ENCODE data around the gene CALD1.

CALD1 gene, protein sequence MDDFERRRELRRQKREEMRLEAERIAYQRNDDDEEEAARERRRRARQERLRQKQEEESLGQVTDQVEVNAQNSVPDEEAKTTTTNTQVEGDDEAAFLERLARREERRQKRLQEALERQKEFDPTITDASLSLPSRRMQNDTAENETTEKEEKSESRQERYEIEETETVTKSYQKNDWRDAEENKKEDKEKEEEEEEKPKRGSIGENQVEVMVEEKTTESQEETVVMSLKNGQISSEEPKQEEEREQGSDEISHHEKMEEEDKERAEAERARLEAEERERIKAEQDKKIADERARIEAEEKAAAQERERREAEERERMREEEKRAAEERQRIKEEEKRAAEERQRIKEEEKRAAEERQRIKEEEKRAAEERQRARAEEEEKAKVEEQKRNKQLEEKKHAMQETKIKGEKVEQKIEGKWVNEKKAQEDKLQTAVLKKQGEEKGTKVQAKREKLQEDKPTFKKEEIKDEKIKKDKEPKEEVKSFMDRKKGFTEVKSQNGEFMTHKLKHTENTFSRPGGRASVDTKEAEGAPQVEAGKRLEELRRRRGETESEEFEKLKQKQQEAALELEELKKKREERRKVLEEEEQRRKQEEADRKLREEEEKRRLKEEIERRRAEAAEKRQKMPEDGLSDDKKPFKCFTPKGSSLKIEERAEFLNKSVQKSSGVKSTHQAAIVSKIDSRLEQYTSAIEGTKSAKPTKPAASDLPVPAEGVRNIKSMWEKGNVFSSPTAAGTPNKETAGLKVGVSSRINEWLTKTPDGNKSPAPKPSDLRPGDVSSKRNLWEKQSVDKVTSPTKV

DNA sequence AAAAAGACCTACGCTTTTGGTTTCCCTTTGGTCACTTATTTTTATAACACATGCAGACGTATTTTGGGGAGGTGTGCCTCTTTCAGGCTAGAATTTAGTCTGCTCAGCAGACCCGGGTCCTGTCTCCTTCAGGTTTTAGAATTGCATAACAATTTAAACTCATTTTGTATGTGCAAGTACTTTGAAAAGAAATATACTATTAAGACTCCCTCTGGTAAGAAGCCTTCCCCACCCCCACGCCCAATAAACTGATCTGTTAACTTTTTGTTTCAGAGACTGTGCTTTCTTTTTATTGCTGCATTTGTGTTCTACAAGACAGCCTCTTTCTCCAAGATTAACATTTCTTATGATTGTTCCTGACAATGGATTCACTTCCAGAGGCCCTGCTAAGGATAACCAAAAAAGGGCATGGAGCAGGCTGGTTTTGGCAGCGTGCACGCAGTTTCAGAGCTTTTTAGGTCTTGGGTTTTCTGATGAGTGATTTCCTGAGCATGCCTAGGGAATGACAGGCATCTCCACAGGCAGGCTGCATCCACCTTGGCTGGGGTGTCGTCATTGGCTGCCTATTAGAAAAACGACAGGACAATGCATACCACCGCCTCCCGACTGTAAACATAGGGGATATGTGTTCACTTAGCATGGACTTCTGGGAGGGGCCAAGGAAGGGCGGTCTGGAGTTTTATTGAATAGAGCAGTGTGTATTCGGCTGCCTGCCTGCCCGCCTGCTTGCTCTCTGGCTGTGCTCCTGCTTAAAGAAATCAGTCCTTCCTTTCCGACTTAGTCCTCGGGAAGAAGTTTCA is at the start of gene CALD1:
Gene CALD1 (plus strand): TSS at position 694 of the 800 bp plus-strand sequence. CDS start 88,100 bp downstream, outside the sequence.
- intact Hi-C loops (cut with DNase I): no loop called here
- DNase-seq: peak in 41 of 42 donors; percentile 16 to 72 (median 42)

DNA sequence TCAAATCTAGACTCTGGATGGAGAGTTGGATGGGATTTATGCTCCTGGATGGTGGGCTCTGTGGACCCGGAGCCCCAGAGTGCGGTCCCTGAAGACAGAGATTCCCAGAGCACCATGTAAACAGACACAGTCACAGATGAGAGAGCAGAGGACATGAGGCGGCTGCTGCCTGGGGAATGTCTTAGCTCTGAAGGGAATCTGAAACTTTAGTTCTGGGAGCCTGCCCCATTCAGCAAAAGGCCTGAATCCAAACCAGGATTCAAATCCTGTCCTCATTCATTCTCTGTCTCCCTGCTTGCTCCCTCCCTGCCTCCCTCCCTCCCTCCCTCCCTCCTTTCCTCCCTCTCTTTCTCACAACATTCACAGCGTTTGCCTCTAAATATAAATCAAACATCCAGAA is 49.5 kb upstream of the CALD1 start:
- intact Hi-C loops (cut with DNase I): no loop called here
- DNase-seq: no peak

DNA sequence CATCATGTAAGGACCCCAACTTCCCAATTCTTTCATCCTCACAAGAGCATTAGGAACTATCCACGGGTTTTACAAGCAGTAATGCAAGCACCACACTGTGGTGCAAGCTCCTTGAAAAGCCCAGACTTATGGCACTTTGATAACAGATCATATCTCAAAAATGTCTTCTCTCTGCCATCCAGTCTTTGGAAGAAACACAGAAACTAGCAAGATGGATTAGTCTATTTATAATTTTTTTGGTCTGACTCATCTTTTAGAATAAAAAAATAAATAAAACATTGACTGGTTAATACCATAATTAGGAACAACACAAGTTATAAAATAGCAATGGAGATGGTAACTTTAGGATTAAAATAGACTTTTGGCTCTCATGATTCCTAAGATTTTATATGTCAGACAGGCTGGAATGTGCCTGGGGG is 49.0 kb upstream of the CALD1 start:
- no peak for DNase-seq
- intact Hi-C loops (cut with DNase I): no loop called here

DNA sequence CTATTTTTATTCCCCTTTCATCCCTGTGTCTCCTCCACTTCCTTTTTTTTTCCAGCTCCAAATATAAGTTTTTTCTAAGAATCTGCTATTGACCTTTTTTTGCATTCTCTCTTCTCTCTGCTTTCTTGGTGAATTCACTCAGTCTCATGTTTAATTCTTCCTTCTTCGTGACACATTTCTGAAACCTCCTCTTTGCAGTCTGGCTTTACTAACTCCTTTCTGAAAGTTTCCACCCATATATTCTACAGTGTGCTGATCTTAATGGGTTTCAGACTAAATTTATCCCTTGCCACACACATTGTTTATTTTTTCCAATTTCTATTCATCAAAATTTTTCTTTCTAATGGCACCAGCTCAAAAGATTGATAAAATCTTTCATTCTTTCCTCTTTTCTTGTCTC is 47.8 kb upstream of the CALD1 start:
- DNase-seq: no peak
- intact Hi-C loops (cut with DNase I): no loop called here

DNA sequence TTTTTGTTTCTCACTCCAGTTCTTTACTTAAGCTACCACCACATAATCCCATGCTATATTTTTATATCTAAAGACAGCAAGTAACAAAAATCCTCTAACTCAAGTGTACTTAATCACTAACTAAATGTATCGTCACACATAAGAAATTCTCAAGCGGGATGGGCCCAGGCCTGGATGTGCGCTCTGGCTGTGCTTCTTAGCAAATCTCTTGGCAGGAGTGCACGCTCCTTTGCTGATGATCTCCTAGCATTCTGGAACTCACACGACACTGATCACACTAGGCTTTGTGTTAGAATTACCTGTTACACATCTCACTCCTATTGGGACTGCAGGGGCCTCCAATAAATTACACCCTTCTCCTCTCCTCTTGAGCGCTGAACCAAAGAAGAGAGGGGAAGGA is 46.7 kb upstream of the CALD1 start:
- DNase-seq: no peak
- intact Hi-C loops (cut with DNase I): no loop called here

GRCh38 chr7:134736381-134736780 is 43.1 kb upstream of the CALD1 start:
- intact Hi-C loops (cut with DNase I): no loop called here

DNA sequence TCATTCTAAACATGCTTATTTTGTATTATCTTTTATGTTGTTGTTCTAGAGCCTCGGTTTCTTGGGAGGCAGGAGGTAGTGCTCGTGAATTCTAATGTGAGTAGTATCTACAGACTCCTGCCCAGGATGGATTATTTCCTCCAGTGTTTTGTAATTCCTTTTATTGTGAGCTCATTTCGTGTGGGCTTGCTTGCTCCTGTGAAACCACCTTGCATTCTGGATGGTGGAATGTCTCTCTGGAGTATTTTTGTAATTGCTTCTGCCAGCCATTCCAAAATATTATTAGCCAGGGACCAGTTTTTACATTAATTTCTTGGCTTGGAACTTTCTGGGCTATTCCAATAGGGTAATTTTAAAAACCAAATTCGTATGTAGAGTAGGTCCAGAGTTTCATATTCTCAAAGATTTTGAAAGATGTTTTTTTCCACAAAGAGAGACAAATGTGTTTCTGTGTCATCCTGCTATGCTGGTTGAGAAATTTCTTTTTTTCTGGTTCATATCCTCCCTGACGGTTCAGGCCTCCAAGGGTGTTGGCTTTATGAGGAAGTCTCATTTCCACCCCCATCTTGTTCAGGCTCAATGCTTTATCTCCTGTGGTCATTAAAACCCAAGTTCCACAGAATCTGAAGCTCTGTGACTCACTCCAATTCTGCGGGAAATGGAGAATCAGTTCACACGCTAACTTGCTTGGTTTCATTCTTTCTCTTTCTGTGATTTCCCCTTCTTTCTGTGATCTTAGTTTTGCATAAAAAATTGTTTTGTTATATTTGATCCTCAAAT is 41.7 kb upstream of the CALD1 start:
- no peak for DNase-seq
- intact Hi-C loops (cut with DNase I): no loop called here

More at GRCh38 chr7:134736381-134736780, 43.1 kb upstream of the CALD1 start:
- DNase-seq: no peak

GRCh38 chr7:134739362-134739761 is 40.1 kb upstream of the CALD1 start:
- DNase-seq: no peak
- intact Hi-C loops (cut with DNase I): no loop called here

- intact Hi-C loops (cut with DNase I): no loop called here
- no peak for DNase-seq
Measured at GRCh38 chr7:134740376-134740775, 39.1 kb upstream of the CALD1 start.

GRCh38 chr7:134741907-134742635 is 37.4 kb upstream of the CALD1 start:
- DNase-seq: no peak
- intact Hi-C loops (cut with DNase I): no loop called here

DNA sequence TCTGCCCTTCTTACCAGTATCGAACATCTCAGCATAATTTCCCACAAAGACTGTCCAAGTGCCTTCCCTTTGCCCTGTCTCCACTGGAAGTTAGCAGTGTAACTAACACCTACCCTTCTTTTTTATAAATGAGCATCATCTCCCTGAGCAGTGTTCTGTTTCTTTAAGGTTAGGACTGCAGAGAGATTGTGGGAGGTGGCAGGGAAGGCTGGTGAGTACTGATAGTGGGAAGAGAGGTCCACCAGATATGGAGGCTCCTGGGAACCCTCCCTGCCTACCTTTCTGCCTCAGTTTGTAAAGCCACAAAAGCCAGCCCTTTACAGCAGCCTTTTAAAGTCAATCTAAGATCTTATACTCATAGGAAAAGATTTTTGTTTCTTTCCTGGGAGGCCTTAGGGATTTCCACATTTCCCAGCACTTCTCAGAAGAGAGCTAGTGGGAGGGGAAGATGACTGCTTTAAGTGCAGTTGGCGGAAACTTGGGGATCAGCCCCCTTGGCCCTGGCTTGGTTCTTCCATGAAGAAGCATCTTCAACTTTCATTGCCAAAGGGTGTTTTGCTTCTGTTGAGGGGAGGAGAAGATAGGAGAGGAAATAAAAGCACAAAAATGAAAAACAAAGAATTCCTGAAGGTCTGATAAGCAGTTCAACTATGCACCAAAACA is 36.6 kb upstream of the CALD1 start:
- DNase-seq: no peak
- intact Hi-C loops (cut with DNase I): no loop called here

DNA sequence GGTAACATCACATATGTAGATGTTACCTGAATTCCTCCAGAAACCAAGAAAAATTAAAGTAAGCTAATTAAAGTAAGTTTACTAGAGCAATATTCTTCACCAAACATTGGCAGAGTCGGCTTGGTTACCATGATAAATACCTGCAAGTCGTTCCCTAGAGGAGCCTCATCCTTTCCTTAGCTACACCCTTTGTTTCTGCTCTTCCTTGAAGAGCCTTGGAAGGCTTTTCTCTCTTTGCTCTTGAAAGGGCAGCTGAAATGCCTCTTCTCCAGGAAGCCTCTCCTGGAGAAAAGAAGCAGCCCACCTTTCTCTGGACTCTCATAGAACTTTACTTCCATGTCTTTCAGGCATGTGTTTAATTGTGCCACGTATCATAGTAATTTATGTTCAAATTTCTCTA is 34.9 kb upstream of the CALD1 start:
- intact Hi-C loops (cut with DNase I): no loop called here
- DNase-seq: no peak

- DNase-seq: no peak
- intact Hi-C loops (cut with DNase I): no loop called here
Measured at GRCh38 chr7:134747326-134747725, 32.1 kb upstream of the CALD1 start.

GRCh38 chr7:134750083-134751062 is 29.1 kb upstream of the CALD1 start:
- intact Hi-C loops (cut with DNase I): loop anchor here (5.0 kb wide), 1 partner anchor 58 kb away; no protein-coding TSS in a partner anchor

DNA sequence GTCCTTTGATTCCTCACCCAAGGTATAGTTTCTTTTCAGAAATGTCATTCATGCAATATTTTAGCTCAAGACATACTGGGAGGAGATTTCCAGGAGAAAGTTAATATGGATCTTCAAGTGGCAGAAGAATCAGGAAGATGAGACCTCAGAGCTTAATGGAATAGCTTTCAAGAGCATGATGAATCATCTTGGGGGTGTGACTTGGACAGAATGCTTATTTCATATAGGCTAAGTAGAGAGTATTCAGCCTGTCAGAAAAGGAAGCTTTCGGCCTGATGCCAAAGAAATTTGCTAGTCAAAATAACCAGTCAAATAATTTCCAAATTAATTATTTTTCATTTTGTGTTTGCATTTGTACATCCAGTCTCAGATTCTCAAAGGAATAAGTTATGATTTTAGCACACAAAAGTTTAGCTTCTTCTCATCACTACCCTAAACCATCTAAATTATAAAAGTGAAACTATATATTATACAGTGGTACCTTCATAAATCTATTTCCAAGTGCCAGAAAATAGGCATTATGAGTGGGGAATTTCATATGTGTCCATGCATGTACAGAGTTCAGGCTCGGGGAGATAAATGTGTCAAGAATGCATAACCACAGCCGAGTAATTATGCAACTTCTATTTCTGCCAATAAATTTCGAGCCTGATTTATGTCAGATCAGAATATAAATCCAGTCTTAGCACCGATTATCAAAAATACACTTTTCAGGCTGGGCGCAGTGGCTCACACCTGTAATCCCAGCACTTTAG is 27.3 kb upstream of the CALD1 start:
- intact Hi-C loops (cut with DNase I): loop anchor here (5.0 kb wide), 1 partner anchor 60 kb away; no protein-coding TSS in a partner anchor
- DNase-seq: no peak

More at GRCh38 chr7:134750083-134751062, 29.1 kb upstream of the CALD1 start:
- DNase-seq: peak in 40 of 42 donors; percentile 9 to 87 (median 52)
